Adrenal gland (tissue), 12 donors: ENCODE results near the gene HYAL1. TPM values are rescaled to one million over a fixed set of nuclear protein-coding genes. Genes with fewer than 3 reads are reported as not detected.

Source experiments
- DNase-seq, 7 donors: peaks; one replicate each; pipeline ENCODE4 v3.0.0-alpha.2; 2019 to 2020
- H3K27ac ChIP-seq, 5 donors: fragments of 200-600 bp; sonication (generic) in 4 of 5; 1 replicate in 3 of 5; 2 replicates in 2 of 5; pipeline versions ENCODE4 v1.5.1 to v1.8.0; 2016 to 2020; ENCODE audit warnings: mild to moderate bottlenecking in 1 of 5
- H3K27me3 ChIP-seq: fragments of 200-600 bp; 2 replicates; pipeline ENCODE4 v1.8.0; 2021
- H3K36me3 ChIP-seq, 2 donors: fragments of 200-600 bp; replicated peaks in 1 of 2; 1 replicate in 1 of 2; 2 replicates in 1 of 2; pipeline versions ENCODE4 v1.5.1 to v1.8.0; 2018 to 2022
- H3K4me1 ChIP-seq, 2 donors: fragments of 200-600 bp; replicated peaks in 1 of 2; 1 replicate in 1 of 2; 2 replicates in 1 of 2; pipeline versions ENCODE4 v1.5.1 to v1.8.0; 2018 to 2021
- H3K4me3 ChIP-seq, 4 donors: fragments of 200-600 bp; sonication (generic) in 3 of 4; one replicate each; pipeline ENCODE4 v1.5.1; 2016 to 2018
- H3K9me3 ChIP-seq, 3 donors: fragments of 200-600 bp; sonication (generic) in 1 of 3; replicated peaks in 1 of 3; 1 replicate in 2 of 3; 2 replicates in 1 of 3; pipeline versions ENCODE4 v1.5.1 to v1.8.0; 2016 to 2021
- CTCF ChIP-seq, 6 experiments: fragments of 450-650 bp in 4 of 6; fragments of 200-600 bp in 2 of 6; sonication (generic) in 1 of 6; IDR thresholded peaks; 1 replicate in 5 of 6; 2 replicates in 1 of 6; pipeline versions ENCODE4 v1.5.1 to v1.8.0; 2016 to 2021; ENCODE audit warnings: antibody characterized with exemption in 6 of 6, mild to moderate bottlenecking in 2 of 6, moderate library complexity in 1 of 6
- POLR2A ChIP-seq, 2 donors: fragments of 450-650 bp; IDR thresholded peaks; one replicate each; pipeline ENCODE4 v1.6.1; 2017; ENCODE audit warnings: antibody characterized with exemption in 2 of 2, mild to moderate bottlenecking in 2 of 2, moderate library complexity in 1 of 2
- WGBS, 4 donors: extraction: QIAGEN DNeasy Blood & Tissue Kit in 2 of 4; methylation state at CpG; one replicate each; pipeline versions ENCODE4 v1.1.5 to v1.1.7; 2013 to 2017; 5-methylcytosine and 5-hydroxymethylcytosine counted together
- intact Hi-C, 2 donors: fragments of 100-400 bp; cut with DNase I; formaldehyde crosslinking; loops; one replicate each; pipeline versions ENCODE4 v1.14.1 to v1.15.0; 2022 to 2023
- polyA plus RNA-seq, 3 donors: library from polyadenylated mRNA; stranded (reverse); fragments of 200-250 nt in 2 of 3; fragments of 350-450 nt in 1 of 3; fragmentation: Illumina TruSeq in 1 of 3; extraction: RNeasy Lipid Tissue Mini Kit (QIAGEN cat#74804) in 1 of 3; gene quantifications; one replicate each; pipeline ENCODE4 v1.2.3, GENCODE V29; 2013 to 2014
- total RNA-seq, 9 donors: library from RNA; depleted of rRNA in 4 of 9; stranded (reverse); fragments of >200 nt in 4 of 9; fragments of 120-200 nt in 1 of 9; fragmentation: NEBNext Ultra II Directional in 1 of 9; extraction: Animal tissue kit (Norgen Biotek cat#: 25700) in 1 of 9; gene quantifications; one replicate each; pipeline versions ENCODE4 v1.1.0 to v1.2.4, GENCODE V29; 2013 to 2023
- donor health status: healthy with polysubstance abuse.
- donor health status: Bipolar disorder and iron deficiency.
- donor health status: DM: yes; HTN: yes; CAD: no.
- donor health status: DM: no; HTN: no; CAD: no.
- donor health status: DM: no; HTN: no; CAD: no.
- donor health status: DM: yes; HTN: yes; CAD: no.

Gene HYAL1
- total and polyA plus RNA-seq, 12 donors = 3.2 to 50.5 (median 28.2) TPM

- Histone ChIP-seq H3K4me1 (peaks cover 0 to 7% of the 10 kb centered on the region in 2 donors), H3K4me3 (no peak overlapping the region), H3K36me3 (peaks cover 0 to 24% of the 10 kb centered on the region in 2 donors), H3K27ac (no peak overlapping the region), H3K27me3 (peaks cover 4% of the 10 kb centered on the region), H3K9me3 (no peaks in the 10 kb centered on the region)
- TF ChIP-seq CTCF (IDR thresholded peaks at IDR 0.05) = no peak
- no peak for TF ChIP-seq POLR2A (IDR thresholded peaks at IDR 0.05)
- intact Hi-C loops = loop anchor here (5.0 to 10.0 kb wide), 2 partner anchors 87 to 155 kb away; partner anchors contain the start of gene GNAT1 (in 1 of the 2)
- DNase-seq = peak in 2 of 7 donors; percentile 8 to 21
- WGBS, 4 donors = 88 to 95% (median 91%) methylated on average over 6 to 8 of the region's 8 CpGs
Measured at GRCh38 chr3:50279255-50280016, 23.9 kb downstream of the HYAL1 start.

- intact Hi-C loops = loop anchor here in 1 of 2 donors (5.0 to 10.0 kb wide), 2 partner anchors 87 to 154 kb away; partner anchors contain the start of gene GNAT1
- no peak within 1 kb of the TSS for H3K4me3 ChIP-seq
- 40 to 100% (median 44%) methylated on average over 1 to 2 of the region's 2 CpGs for WGBS, 4 donors
- H3K27ac ChIP-seq = no peak within 1 kb of the TSS
- peaks cover 4% of the 10 kb centered on the region for H3K27me3 ChIP-seq
- no peak for TF ChIP-seq CTCF (IDR thresholded peaks at IDR 0.05)
- TF ChIP-seq POLR2A (IDR thresholded peaks at IDR 0.05) = no peak
- no peaks in the 10 kb centered on the region for H3K9me3 ChIP-seq
- H3K36me3 ChIP-seq = peaks cover 0 to 27% of the 10 kb centered on the region in 2 donors
- peaks cover 0 to 12% of the 10 kb centered on the region in 2 donors for H3K4me1 ChIP-seq
- peak in 1 of 7 donors; percentile 21 for DNase-seq
Measured at GRCh38 chr3:50278880-50279224, 24.5 kb downstream of the HYAL1 start, which contains the start of gene LSMEM2. TSS of gene LSMEM2 (plus strand) at chr3:50279087. CDS start at chr3:50279114, 27 bp downstream.

GRCh38 chr3:50278123-50278879 lies 25.1 kb downstream of the HYAL1 start:
- Histone ChIP-seq H3K4me3 (no peak overlapping the region), H3K27me3 (peaks cover 4% of the 10 kb centered on the region), H3K9me3 (no peaks in the 10 kb centered on the region), H3K27ac (no peak overlapping the region), H3K36me3 (peaks cover 0 to 33% of the 10 kb centered on the region in 2 donors), H3K4me1 (peaks cover 5 to 18% of the 10 kb centered on the region in 2 donors)
- TF ChIP-seq POLR2A (IDR thresholded peaks at IDR 0.05) (no peak), CTCF (IDR thresholded peaks at IDR 0.05) (no peak)
- intact Hi-C loops = loop anchor here in 1 of 2 donors (5.0 to 10.0 kb wide), 2 partner anchors 86 to 154 kb away; partner anchors contain the start of gene GNAT1
- no peak for DNase-seq
- 81 to 87% (median 85%) methylated on average over 3 to 4 of the region's 4 CpGs for WGBS, 4 donors

- TF ChIP-seq CTCF (IDR thresholded peaks at IDR 0.05) (no peak), POLR2A (IDR thresholded peaks at IDR 0.05) (no peak)
- peaks cover 0 to 33% of the 10 kb centered on the region in 2 donors for H3K36me3 ChIP-seq
- peaks cover 4% of the 10 kb centered on the region for H3K27me3 ChIP-seq
- H3K9me3 ChIP-seq = no peaks in the 10 kb centered on the region
- peaks cover 10 to 33% of the 10 kb centered on the region in 2 donors for H3K4me1 ChIP-seq
- no peak overlapping the region for H3K27ac ChIP-seq
- 85 to 90% (median 86%) methylated on average over 14 to 17 of the region's 17 CpGs for WGBS, 4 donors
- no peak overlapping the region for H3K4me3 ChIP-seq
- intact Hi-C loops = loop anchor here in 1 of 2 donors (5.0 to 10.0 kb wide), 2 partner anchors 84 to 152 kb away; partner anchors contain the start of gene GNAT1
- DNase-seq = peak in 1 of 7 donors; percentile 12
Measured at GRCh38 chr3:50276762-50277101, 26.6 kb downstream of the HYAL1 start.
